ENCODE data around the gene RARRES2.
"Not testable (repeated sequence)": the region's sequence is repeated elsewhere in the genome, so short reads cannot be mapped to it uniquely, and the experiment has no call there.

The RARRES2 gene

DNA sequence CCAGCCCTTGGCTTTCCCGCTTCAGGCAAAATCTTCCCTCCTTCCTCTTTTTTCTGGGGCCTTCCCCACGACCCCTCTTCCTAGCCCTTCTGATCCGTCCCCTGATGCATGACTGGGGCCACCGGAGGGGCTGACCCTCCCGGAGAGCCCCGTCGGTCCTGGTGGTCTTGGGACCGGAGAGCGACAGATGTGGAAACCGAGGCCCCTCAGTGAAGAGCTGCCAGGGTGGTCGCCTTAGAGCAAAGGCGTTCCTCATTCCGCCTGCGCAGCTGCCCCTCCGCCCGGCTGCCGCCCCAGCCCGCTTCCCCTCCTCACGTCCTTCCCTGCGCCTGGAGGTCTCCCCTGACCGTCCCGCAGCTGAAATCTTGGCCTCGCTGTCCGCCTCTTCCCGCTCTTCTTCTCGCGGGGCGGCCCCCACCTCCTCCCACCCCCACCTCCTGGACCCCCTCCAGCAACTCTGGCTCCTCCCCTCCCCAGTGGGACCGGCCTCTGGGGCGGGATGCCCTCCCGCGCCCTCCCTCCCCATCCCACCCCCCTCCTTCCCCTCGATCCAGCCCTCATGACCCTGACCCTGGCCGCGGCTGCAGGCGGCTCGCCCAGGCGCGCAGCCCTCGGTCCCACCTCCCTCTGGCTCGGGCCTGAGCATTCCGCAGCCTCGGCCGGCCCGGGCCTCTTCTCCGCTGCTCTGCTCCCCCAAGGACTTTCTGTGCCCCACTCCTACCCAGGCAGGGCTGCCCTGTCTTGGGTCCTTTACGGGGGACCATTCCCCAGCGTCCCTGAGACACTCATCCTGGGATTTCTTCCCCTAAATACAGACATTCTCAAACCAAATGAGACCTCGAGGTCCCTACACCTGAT, at the start of gene RARRES2:
Gene RARRES2 (minus strand): TSS at position 367 of the 858 bp plus-strand sequence. CDS start 1,020 bp downstream, outside the sequence.
- DNase-seq = no peak

DNA sequence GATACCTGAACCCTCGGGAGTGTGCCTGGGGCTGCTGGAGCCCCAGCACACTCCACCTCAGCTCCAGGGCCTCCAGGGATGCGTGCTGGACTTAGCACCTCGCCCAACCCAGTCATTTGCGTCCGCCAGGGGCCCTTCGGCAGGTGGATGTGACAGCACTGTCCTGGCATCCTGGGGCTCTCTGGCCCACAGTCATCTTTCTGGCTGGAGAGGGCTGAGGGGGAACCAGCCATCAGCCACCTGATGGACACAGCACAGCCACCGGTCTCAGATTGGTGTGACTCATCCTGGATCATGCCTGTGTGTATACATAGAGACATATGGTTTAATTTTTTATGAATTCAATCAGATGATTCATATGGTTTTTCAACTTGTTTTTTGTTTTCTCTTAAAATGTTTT, 48.8 kb upstream of the RARRES2 start:
- DNase-seq = no peak

DNA sequence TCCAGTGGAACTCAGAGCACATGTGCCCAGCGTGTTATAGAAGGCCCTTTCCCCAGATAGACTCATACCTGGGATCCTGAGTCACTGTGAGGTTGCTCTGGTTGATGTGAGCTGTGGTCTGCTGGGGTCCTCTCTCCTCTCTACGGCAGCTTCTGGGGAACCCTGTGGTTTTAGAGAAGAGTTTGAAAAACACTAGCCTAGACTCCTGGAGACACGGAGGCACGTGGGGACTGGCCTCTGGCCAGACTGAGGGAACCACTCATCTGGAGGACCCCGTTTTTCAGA, 48.0 kb upstream of the RARRES2 start:
- no peak for DNase-seq

DNA sequence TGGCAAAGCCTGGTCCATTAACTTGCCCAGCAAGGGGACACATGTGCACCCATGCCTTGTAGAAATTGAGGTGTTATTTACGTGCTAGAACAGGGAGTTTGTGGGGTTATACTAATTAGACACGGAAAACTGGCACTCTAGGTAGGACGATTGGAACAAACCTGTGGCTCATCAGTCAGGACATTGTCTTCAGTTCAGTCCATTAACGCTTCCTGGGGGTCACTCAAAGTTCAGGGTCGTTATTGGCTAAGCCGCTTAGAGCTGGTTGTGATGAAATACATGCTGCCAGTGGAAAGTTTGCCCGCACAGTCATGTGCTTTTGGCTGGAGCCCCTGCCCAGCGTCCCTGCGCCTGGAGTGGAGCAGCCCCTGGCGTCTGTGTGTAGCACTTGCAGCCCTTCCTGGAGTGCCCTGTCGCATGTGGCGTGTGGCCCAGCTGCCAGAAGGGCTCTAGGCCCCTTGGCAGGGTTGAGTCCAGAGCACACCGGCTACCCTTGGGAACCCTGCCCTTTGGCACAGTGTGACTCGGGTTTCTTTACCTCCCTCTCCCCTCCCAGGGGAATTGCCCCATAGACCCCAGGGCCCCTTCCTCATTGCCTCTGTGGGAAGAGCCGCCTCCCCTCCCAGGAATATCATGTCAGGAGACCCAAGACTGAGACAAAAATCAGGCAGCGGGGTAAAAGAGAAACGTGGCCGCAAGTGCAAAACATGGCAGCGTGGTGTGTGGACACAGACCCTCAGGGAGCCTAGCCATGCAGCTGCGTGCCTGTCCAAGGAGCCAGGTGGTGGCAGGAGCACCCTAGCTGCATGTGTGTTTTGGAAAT, 47.5 kb upstream of the RARRES2 start:
- no peak for DNase-seq

DNA sequence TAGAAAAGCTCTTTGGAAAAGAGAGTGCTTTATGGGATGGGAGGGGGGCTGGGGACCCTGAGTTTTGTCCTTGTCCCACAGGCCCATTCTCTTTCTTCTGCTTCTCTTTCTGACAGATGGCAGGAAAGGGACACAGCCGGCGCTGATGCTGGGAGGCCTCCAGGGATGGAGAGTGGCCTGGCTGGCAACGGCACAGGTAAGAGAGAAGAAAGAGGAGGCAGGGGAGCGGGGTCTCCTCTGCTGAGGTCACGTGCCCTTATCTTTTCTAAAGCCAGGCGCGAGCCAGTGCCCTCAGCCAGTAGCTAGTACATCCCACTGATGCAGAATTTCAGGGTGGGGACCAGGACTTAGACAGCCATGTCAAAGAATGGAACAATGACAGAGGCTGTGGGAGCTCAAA, 46.9 kb upstream of the RARRES2 start:
- no peak for DNase-seq

GRCh38 chr7:150385884-150386283, 44.5 kb upstream of the RARRES2 start:
- DNase-seq = not testable (repeated sequence)

DNA sequence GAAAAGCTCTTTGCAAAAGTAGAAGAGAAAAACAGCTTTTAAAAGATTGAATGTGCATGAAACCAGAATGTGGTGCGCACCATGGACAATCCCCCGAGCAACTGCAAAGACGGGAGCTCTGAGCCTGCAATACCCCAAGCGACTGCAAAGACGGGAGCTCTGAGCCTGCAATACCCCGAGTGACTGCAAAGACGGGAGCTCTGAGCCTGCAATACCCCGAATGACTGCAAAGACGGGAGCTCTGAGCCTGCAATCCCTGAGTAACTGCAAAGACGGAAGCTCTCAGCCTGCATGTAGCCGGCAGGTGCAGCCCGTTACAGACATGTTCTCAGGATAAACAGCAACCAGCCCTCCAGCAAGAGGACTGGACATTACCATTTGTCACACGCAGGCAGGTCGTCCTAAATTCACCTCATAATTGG, 43.9 kb upstream of the RARRES2 start:
- DNase-seq = no peak

DNA sequence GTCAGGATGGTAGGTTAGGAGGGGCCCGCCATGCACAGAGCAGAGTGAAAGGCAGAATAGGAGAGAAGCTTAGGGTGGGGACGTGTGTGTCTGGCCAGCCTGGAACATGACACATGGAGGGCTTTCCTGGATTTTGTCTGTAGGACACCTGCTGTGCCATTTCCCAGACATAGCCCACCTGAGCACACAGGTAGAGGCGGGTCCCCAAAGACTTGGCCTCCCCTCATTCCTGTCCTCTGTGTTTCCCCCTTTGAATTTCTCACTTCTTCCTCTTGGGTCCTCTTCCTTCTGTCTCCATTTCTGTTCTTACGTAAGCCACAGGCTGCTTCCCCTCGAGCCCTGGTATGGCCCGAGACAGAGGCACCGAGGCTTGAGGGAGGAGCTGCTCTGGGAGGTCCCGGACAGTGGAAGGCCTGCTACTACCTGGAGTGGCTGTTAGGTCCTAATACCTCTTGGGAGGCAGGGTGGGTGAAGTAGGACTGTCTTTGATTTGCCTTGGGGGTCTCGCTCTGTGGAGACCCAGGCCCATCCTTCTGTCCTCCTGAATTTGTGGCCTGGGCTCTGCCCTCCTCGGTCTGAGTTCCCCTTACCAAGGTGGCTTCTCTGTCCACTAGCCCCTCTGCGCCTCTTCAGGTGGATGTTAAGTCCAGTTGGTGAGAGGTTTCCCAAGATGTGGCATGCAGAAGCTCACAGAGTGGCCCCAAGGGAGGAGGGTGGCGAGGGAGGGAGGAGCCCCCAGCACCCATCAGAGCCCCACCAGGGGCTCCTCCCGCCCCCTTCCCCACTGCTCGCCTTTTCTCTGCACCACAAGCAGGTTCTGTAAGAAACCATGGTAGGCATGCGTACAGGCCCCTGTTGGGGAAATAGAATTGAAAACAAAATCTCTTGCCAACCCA, 43.2 kb upstream of the RARRES2 start:
- DNase-seq = no peak

- no peak for DNase-seq
These were observed 42.4 kb upstream of the RARRES2 start for GRCh38 chr7:150383710-150384397.

- no peak for DNase-seq
These were observed 41.4 kb upstream of the RARRES2 start for GRCh38 chr7:150382844-150383225.

DNA sequence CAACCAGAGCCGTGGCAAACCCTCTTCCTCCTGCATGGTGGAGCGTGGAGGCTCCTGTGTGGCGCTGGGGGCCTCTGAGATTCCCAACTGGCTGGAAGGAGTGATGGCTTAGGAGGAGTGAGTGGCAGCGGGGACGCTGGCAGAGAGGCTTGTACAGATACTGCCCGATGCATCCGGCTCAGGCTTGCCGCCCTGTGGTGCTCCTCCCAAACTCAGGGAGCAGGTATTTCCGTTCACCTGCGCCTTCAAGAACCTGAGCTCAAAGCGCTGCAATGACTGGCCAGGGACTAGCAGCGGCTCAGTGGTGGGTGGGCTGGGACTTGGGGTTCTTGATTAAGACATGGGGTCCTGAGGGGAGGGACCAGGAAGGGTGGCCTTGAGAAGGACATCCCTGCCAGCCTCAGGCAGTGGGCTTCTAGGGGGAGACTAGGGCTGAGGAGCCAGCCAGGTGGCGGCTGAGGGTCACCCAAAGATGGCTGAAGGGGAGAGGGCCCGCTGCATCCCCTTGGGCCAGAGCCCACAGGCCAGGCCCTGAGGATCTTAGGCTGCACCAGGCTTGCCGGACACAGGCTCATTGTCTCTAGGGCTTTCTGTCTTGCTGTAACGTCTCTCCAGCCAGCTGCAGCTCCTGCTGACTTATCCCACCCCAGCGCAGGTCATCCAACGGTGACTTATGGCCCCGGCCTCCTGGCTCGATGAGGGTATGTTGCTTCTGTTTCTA, 40.9 kb upstream of the RARRES2 start:
- no peak for DNase-seq

GRCh38 chr7:150381785-150382122, 40.3 kb upstream of the RARRES2 start:
- no peak for DNase-seq

DNA sequence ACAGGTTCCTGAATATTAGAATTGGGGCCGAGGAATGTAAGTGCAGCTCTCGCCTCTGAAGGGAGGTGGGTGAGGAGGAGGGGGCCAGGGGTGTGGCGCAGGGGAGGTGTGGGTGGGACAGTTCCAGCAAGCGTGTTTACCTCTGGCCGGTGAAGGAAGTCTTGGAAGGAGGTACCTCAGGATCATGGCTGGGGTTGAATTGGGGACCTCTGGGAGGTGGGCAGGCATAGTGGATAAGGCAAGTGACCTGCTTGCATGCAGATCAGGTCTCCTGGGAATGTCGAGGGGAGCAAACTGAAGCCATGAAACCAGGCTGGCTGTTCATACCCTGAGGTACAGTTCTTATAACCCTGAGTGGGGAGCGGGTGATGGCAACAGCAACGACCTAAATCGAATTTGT, 39.7 kb upstream of the RARRES2 start:
- DNase-seq = no peak

DNA sequence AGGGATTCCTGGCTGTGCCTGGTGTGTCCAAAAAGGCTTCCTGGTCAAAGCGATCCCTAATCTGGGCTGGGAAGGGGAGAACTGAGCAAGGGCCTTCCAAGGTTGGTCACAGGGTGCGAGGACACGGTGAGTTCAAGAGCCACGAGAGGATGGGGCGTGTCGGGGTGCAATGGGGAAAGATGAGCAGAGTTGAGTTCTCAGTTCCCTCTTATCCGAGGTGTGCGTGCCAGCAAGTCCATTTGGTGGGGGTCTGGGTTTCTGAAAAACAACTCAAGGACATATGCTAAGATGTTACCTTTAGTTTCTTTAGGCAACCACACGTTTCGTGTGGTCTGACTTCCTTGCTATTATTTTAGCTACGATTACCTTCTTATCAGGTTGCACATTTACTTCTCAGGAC, 39.0 kb upstream of the RARRES2 start:
- DNase-seq = no peak

- no peak for DNase-seq
These were observed 38.3 kb upstream of the RARRES2 start for GRCh38 chr7:150379441-150380379.

DNA sequence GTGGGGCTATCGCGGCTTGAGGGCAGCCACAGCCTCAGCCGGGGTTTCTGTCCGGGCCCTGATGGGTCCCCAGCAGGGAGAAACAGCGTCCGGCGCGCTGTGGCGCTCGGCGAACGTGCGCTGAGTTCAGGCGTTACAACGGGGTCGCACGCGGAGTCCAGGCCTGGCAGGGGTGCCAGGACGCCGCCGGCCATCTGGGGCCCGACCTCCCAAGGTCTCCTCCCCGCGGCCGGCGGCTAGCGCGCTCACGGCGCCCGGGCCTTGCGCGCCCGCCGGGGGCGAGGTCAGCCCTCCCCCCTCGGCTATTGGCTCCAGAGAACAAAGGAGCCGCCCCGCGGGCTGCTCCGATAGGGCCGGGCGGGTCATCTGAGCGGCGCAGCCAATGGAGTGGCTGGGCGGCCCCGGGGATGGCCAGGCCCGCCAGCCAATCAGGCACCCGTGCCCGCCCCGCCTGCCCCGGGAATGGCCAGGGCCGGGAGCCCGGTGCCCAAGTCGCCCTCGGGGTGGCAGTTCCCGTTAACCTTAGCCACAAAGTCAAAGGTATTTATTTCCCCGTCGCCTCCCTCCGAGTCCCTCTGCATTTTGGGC, 37.5 kb upstream of the RARRES2 start, which contains the start of gene ZNF775:
Gene ZNF775 (plus strand): TSS at position 478 of the 588 bp plus-strand sequence. CDS start 9,141 bp downstream, outside the sequence.
- DNase-seq = peak; percentile 86

DNA sequence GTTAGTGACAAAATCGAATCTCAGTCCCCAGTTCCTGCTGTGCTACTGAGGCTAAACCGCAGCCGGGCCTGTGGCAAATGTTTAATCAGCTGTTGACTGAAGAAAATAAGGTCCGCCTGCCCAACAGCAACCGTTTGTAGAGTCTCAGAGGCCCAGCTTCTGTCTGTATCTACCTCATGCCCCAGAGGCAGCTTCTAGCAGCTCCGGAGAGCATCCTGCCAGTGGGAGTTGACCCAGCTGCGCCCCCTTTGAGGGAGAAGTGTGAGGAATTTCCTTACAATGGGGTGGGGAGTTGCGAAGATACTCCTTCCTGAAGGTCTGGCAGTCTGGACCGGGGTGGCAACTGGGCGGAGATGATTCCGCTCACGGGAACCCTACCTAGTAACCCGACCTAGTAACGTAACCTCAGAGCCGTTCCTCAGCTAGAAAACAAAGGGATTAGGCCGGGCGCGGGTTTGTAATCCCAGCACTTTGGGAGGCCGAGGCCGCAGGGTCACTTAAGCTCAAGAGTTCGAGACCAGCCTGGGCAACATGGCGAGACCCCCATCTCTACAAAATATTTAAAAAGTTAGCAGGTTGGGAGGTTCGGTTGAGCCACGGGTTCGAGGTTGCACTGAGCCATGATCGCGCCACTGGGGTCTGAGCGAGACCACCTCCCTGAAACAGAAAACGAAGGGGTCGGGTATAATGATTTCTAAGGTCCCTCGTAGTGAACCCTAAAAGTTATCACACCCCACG, 36.9 kb upstream of the RARRES2 start:
- DNase-seq = no peak

- DNase-seq = no peak
These were observed 36.2 kb upstream of the RARRES2 start for GRCh38 chr7:150377635-150378034.

GRCh38 chr7:150377196-150377595, 35.8 kb upstream of the RARRES2 start:
- no peak for DNase-seq

All from T1000 (cell line).